Sigmoid colon (tissue), 7 donors: ENCODE measurements around the gene KCNIP1. TPM values are rescaled to one million over a fixed set of nuclear protein-coding genes. Genes with fewer than 3 reads are reported as not detected.

Experiments
- DNase-seq: peaks from one replicate; pipeline ENCODE4 v3.0.0-alpha.2; 2019
- H3K27ac ChIP-seq, 4 donors: fragments of 200-600 bp; sonication (generic); one replicate each; pipeline ENCODE4 v1.5.1; 2016 to 2019; ENCODE audit warnings: mild to moderate bottlenecking in 1 of 4
- H3K27me3 ChIP-seq, 3 donors: fragments of 200-600 bp; sonication (generic); one replicate each; pipeline ENCODE4 v1.5.1; 2019; ENCODE audit warnings: mild to moderate bottlenecking in 1 of 3
- H3K36me3 ChIP-seq, 4 donors: fragments of 200-600 bp; sonication (generic); one replicate each; pipeline ENCODE4 v1.5.1; 2016 to 2019
- H3K4me1 ChIP-seq, 4 donors: fragments of 200-600 bp; sonication (generic); one replicate each; pipeline ENCODE4 v1.5.1; 2017 to 2019
- H3K4me3 ChIP-seq, 4 donors: fragments of 200-600 bp; sonication (generic); one replicate each; pipeline ENCODE4 v1.5.1; 2017 to 2019; ENCODE audit warnings: mild to moderate bottlenecking in 2 of 4, moderate library complexity in 1 of 4
- H3K9me3 ChIP-seq, 4 donors: fragments of 200-600 bp in 3 of 4; sonication (generic) in 3 of 4; one replicate each; pipeline versions ENCODE4 v1.5.1 to v1.6.1; 2013 to 2019
- CTCF ChIP-seq, 4 experiments: fragments of 450-650 bp in 3 of 4; fragments of 200-600 bp in 1 of 4; IDR thresholded peaks; one replicate each; pipeline ENCODE4 v1.5.1; 2016 to 2019; ENCODE audit warnings: antibody characterized with exemption in 4 of 4, mild to moderate bottlenecking in 3 of 4, moderate library complexity in 2 of 4
- EP300 ChIP-seq, 4 donors: sonication (generic); formaldehyde crosslinking; IDR thresholded peaks; one replicate each; pipeline ENCODE4 v1.6.1; 2017; ENCODE audit warnings: antibody characterized with exemption in 4 of 4
- POLR2A ChIP-seq, 2 donors: fragments of 450-650 bp; IDR thresholded peaks; one replicate each; pipeline ENCODE4 v1.6.1; 2016; ENCODE audit warnings: antibody characterized with exemption in 2 of 2, mild to moderate bottlenecking in 2 of 2, moderate library complexity in 2 of 2
- POLR2AphosphoS5 ChIP-seq, 4 donors: sonication (generic); formaldehyde crosslinking; IDR thresholded peaks; one replicate each; pipeline ENCODE4 v1.6.1; 2017; ENCODE audit warnings: antibody characterized with exemption in 4 of 4
- WGBS, 2 donors: extraction: QIAGEN DNeasy Blood & Tissue Kit; methylation state at CpG; one replicate each; pipeline ENCODE4 v1.1.7; 2013; 5-methylcytosine and 5-hydroxymethylcytosine counted together
- intact Hi-C: fragments of 100-400 bp; cut with DNase I; formaldehyde crosslinking; loops from one replicate; pipeline ENCODE4 v1.15.1; 2023
- polyA plus RNA-seq, 3 donors: library from polyadenylated mRNA; stranded (reverse); fragments of 200-250 nt; gene quantifications; one replicate each; pipeline ENCODE4 v1.2.3, GENCODE V29; 2013
- total RNA-seq, 4 donors: library from RNA; depleted of rRNA; stranded (reverse); fragments of >200 nt; gene quantifications; one replicate each; pipeline ENCODE4 v1.1.0, GENCODE V29; 2016
- donor health status: healthy with polysubstance abuse.
- donor health status: Bipolar disorder and iron deficiency.
- donor health status: healthy.

The KCNIP1 gene
- total and polyA plus RNA-seq, 7 donors = 0.28 to 2.8 (median 1.1) TPM; not detected in 2

- TF ChIP-seq POLR2AphosphoS5 (IDR thresholded peaks at IDR 0.05) (no peak), POLR2A (IDR thresholded peaks at IDR 0.05) (no peak), EP300 (IDR thresholded peaks at IDR 0.05) (no peak), CTCF (IDR thresholded peaks at IDR 0.05) (no peak)
- no peak overlapping the region for H3K27ac ChIP-seq
- whole genome bisulfite sequencing, 2 donors = 37 to 58% methylated on average over 7 of the region's 8 CpGs
- no peaks in the 10 kb centered on the region for H3K9me3 ChIP-seq
- H3K4me3 ChIP-seq = no peak overlapping the region
- no peaks in the 10 kb centered on the region for H3K36me3 ChIP-seq
- intact Hi-C loops = no loop called here
- H3K4me1 ChIP-seq = no peaks in the 10 kb centered on the region
- no peaks in the 10 kb centered on the region for H3K27me3 ChIP-seq
- no peak for DNase-seq
Observed at GRCh38 chr5:170704417-170705192, 200.8 kb downstream of the KCNIP1 start.

GRCh38 chr5:170709640-170710039 lies 205.8 kb downstream of the KCNIP1 start:
- Histone ChIP-seq H3K9me3 (no peaks in the 10 kb centered on the region), H3K4me3 (no peak overlapping the region), H3K4me1 (no peaks in the 10 kb centered on the region), H3K27ac (no peak overlapping the region), H3K36me3 (no peaks in the 10 kb centered on the region), H3K27me3 (no peaks in the 10 kb centered on the region)
- no peak for DNase-seq
- intact Hi-C loops = no loop called here
- TF ChIP-seq CTCF (IDR thresholded peaks at IDR 0.05) = no peak
- TF ChIP-seq POLR2AphosphoS5 (IDR thresholded peaks at IDR 0.05) = no peak
- TF ChIP-seq POLR2A (IDR thresholded peaks at IDR 0.05) = no peak
- no peak for TF ChIP-seq EP300 (IDR thresholded peaks at IDR 0.05)
- 79% methylated on average over 6 of the region's 6 CpGs for WGBS, 2 donors

GRCh38 chr5:170711300-170711699 lies 207.5 kb downstream of the KCNIP1 start:
- WGBS, 2 donors = 83 to 93% methylated on average over 4 of the region's 4 CpGs
- Histone ChIP-seq H3K4me1 (no peaks in the 10 kb centered on the region), H3K36me3 (no peaks in the 10 kb centered on the region), H3K27me3 (no peaks in the 10 kb centered on the region), H3K27ac (no peak overlapping the region), H3K4me3 (no peak overlapping the region), H3K9me3 (no peaks in the 10 kb centered on the region)
- intact Hi-C loops = no loop called here
- TF ChIP-seq EP300 (IDR thresholded peaks at IDR 0.05) = no peak
- no peak for TF ChIP-seq CTCF (IDR thresholded peaks at IDR 0.05)
- no peak for DNase-seq

GRCh38 chr5:170715141-170715540 lies 211.3 kb downstream of the KCNIP1 start:
- no peak for DNase-seq
- intact Hi-C loops = no loop called here
- Histone ChIP-seq H3K4me3 (no peak overlapping the region), H3K9me3 (no peaks in the 10 kb centered on the region), H3K36me3 (no peaks in the 10 kb centered on the region), H3K27me3 (no peaks in the 10 kb centered on the region), H3K4me1 (no peaks in the 10 kb centered on the region), H3K27ac (no peak overlapping the region)
- no peak for TF ChIP-seq POLR2A (IDR thresholded peaks at IDR 0.05)
- TF ChIP-seq POLR2AphosphoS5 (IDR thresholded peaks at IDR 0.05) = no peak
- TF ChIP-seq EP300 (IDR thresholded peaks at IDR 0.05) = no peak
- no peak for TF ChIP-seq CTCF (IDR thresholded peaks at IDR 0.05)
- 79 to 87% methylated on average over 5 of the region's 5 CpGs for WGBS, 2 donors

GRCh38 chr5:170716396-170716795 lies 212.6 kb downstream of the KCNIP1 start:
- H3K4me3 ChIP-seq = no peak overlapping the region
- 48 to 59% methylated on average over 4 of the region's 4 CpGs for WGBS, 2 donors
- H3K36me3 ChIP-seq = no peaks in the 10 kb centered on the region
- no peaks in the 10 kb centered on the region for H3K27me3 ChIP-seq
- H3K4me1 ChIP-seq = no peaks in the 10 kb centered on the region
- H3K9me3 ChIP-seq = no peaks in the 10 kb centered on the region
- TF ChIP-seq EP300 (IDR thresholded peaks at IDR 0.05) (no peak), POLR2AphosphoS5 (IDR thresholded peaks at IDR 0.05) (no peak), POLR2A (IDR thresholded peaks at IDR 0.05) (no peak), CTCF (IDR thresholded peaks at IDR 0.05) (no peak)
- intact Hi-C loops = no loop called here
- H3K27ac ChIP-seq = no peak overlapping the region
- no peak for DNase-seq
